GM18507 (cell line): ENCODE results near the gene STK11IP.

ENCODE experiments used
- DNase-seq: peaks from one replicate; pipeline ENCODE4 v3.0.0; 2011; ENCODE audit warnings: low read depth; ENCODE audit not compliant: insufficient read length; ENCODE audit errors: extremely low spot score
- FAIRE-seq: peaks from 2 replicates; lab custom pipeline; 2011; peaks lifted over from hg19 to GRCh38; lab: Jason Lieb, UNC

The STK11IP gene

DNA sequence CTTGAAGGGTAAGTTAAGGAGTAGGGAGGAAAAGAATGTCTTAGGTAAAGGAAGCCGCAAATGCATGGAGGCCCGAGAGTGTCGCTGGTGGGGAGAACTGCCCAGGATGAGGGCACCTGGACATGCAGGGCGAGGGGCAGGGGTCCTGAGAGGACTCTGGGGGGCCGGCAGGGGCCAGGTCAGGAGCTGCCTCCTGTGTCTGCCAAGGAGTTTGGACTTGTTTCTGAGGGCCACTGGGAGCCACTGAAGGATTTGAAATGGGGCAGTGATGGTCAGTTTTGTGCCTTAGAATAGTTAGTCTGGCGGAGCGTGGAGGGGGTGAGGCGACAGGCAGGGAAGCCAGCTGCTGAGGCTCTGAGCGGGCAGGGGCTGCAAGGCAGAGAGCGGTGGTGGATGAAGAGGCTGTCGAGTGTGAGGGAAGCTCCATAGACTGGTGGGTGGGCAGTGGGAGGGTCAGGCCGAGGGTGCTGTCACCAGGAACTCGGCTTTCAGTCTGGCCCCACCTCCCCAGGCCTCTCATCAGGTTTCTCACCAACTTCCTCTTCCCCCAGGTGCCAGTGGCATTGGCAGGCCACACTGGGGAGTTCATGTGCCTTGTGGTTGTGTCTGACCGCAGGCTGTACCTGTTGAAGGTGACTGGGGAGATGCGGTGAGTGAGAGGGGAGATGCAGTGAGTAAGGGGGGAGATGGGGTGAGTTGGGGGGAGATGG is 15.1 kb downstream of the STK11IP start:
- FAIRE-seq: no peak

DNA sequence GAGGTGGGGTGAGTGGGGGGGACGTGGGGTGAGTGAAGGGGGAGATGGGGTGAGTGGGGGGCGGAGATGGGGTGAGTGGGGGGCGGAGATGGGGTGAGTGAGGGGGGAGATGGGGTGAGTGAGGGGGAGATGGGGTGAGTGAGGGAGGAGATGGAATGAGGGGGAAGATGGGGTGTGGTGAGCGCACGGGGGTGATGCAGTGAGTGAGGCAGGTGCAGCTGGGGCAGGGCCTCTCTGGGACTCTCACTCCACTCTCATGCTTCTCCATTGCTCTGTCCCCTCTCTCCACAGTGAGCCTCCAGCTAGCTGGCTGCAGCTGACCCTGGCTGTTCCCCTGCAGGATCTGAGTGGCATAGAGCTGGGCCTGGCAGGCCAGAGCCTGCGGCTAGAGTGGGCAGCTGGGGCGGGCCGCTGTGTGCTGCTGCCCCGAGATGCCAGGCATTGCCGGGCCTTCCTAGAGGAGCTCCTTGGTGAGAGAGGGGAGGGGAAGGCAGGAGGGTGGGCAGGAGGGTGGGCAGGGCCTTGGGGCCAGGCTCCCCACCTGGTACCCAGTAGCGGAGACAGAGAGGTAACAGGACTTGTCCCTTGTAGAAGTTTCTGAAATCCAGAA is 15.9 kb downstream of the STK11IP start:
- DNase-seq: no peak
- FAIRE-seq: no peak

More for the DNA sequence above, 15.1 kb downstream of the STK11IP start:
- no peak for DNase-seq

DNA sequence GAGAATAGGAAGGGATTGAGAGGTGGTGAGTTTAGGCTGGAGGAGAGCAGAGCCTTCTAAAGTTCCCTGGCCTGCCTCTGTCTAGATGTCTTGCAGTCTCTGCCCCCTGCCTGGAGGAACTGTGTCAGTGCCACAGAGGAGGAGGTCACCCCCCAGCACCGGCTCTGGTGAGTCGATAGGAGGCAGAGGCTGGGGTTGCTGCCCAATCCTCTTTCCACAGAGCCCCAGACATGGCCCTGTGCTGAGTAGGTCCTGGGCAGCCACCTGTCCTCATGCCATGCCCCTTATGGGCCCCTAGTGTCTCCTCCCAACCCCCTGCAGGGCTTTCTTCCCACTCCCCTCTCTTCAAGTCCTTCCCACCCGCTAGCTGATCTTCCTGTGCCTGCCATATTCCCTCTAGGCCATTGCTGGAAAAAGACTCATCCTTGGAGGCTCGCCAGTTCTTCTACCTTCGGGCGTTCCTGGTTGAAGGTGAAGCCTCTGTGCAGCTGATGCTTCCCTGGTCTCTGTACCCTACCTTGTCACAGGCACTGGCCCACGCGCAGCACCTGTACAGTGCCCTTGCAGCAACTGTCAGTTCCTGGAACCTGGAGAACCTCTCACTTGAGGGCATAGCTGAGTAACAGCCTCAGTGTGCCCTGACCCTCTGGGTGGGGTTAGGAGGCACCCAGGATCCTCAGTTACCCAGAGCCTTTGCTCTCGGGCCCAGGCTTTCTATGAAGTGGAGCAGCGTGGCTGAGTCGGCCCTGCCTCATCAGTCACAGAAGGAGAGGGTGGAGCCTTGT is 16.6 kb downstream of the STK11IP start:
- DNase-seq (no peak), FAIRE-seq (no peak)

DNA sequence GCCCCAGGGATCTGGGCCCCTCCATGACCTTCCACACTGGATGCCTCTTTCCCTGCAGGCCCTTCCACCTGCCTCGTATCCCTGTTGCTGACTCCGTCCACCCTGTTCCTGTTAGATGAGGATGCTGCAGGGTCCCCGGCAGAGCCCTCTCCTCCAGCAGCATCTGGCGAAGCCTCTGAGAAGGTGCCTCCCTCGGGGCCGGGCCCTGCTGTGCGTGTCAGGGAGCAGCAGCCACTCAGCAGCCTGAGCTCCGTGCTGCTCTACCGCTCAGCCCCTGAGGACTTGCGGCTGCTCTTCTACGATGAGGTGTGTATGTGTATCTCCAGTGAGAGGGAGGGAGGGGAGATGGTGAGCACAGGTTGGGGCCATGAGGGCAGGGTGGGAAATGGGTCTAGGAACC is 17.4 kb downstream of the STK11IP start:
- DNase-seq (no peak), FAIRE-seq (no peak)

DNA sequence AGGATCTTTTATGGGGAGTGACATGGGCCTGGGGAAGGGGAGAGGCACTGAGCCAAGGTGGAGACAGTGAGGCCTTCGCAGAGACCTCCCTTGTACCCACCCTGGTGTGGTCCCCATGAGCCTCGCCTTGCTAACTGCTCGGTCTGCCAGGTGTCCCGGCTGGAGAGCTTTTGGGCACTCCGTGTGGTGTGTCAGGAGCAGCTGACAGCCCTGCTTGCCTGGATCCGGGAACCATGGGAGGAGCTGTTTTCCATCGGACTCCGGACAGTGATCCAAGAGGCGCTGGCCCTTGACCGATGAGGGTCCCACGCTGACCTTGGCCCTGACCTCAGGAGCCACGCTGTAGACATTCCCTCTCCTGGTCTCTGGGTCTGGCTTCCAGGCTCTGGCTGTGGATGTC is 18.2 kb downstream of the STK11IP start:
- FAIRE-seq: no peak
- DNase-seq: no peak

DNA sequence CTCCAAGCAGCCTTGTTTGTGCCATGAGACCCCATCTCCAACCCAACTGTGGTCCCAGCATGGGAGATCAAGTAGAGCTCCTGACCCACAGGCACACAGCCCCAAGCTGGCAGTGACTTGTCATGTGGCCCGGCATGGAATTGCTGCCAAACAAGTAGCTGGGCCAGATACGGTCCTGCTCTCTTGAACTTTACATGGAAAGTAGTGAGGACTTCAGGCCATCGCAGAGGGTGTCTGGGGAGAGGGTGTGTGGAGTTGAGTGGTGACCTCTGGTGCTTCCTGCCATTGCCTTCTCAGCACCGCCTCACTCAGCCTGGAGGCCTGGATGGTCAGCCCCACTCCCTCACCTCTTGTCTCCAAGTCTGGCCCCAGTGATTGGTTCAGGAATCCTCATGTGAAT is 18.9 kb downstream of the STK11IP start:
- no peak for FAIRE-seq

DNA sequence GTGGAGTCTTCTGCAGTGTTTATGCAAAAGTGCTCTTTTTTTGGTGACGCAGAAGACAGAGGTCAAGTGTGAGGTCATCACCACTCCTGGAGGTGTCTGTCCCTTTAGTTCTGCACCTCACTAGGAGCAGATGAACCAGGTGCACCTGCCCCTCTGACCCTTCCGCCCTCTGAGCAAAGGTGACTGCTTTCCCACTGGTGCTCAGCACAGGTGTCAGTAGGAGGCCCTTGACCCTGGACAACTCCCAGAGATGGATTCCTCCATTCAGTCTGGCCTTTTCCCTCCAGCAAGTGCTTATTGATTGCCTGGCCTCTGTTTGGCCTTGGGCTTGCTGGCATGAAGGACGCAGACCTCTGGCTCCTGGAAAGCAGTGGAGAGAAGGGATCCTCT is 21.1 kb downstream of the STK11IP start:
- DNase-seq (no peak), FAIRE-seq (no peak)

More for the DNA sequence above, 18.9 kb downstream of the STK11IP start:
- no peak for DNase-seq

DNA sequence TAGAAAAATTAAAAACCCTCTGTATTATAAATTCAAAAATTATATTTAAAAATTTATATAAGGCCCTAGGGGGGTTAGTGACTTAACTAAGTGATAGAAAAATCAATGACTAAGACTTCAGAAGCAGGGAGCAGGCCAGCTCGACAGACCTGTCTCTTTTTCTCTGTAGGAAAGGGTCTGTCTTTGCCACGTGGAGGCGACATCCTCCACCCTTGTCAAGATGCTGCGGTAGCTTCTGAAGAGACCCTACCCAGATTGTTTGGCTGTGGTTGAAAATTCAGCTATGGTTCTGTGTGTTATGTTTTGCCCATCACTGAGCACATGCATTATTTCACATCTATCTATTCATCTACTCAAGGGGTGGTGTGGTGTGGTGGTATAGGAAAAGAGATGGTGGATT is 21.6 kb downstream of the STK11IP start:
- no peak for FAIRE-seq
- DNase-seq: no peak

DNA sequence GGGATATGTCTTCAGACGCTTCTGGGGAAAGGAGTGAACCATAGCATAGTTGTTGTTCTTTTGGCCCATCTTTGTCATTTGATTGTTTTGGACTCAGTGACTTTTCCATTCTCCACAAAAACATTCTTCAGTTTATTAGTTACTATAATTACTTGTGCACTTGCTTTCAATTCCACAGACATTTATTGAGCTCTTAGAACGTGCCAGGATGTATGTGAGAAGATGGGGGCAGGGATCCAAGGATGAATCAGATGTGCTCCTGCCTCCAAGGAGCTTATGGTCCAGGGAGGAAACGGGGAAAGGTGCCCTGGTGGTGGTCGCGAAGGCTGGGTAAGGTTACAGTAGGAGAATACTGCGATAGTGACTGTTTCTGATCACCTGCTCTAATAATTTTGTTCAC is 22.9 kb downstream of the STK11IP start:
- no peak for FAIRE-seq
- no peak for DNase-seq

DNA sequence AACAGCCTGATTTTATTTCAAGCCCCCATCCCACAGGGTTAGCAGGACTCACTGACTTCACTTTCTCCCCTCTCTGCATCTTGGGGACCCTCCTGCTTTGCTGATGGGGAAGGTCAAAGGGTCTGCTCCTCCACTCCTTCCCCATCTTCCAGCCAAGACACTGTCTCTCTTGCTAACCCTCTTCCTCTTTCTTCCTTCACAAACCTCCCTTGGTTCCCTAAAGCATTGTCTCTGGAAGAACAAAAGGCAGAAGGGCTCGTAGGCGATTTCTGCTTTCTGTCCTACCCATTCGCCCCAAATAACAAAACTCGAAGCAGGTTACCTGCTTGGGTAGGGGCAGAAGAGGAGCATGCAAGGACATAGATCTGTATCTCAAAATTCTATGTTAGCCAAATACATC is 24.3 kb downstream of the STK11IP start:
- DNase-seq: no peak

DNA sequence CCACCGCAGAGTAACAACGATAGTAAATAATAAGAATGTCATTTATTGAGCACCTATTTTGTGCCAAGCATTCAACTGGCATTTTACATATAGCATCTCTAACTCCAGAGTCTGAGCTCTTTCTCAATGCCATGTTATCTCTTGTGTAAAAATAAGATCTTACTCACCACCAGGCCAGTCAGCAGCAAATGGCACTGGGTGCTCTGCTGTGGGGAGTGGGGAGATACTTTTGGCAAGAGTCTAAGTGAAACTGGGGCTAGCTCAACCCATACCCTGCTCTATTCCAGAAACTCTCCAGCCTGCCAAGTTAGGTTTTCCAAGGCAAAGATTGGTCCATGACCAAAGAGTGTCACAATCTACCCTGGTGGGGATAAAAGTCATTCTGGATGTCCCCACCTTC is 24.8 kb downstream of the STK11IP start:
- FAIRE-seq (no peak), DNase-seq (no peak)

More for the DNA sequence above, 24.3 kb downstream of the STK11IP start:
- no peak for FAIRE-seq

DNA sequence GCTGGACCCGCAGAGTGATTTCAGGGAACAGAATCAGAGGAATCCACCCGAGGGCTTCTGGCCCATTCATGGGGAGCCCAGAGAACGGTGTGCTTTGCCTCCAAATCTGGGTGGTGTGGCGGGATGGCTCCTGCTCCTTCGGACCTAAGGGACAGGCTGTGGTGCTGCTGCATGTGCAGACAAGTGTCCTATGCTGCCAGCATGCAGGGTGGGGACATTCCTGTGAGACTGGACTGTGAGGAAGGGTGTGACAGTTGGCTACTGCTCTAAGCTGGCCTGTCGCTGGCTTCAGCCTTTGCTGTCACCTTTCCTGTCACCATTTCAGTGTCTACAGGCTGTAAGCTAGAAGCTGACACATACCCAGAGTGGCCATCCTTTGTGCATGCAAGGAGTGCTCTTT is 26.9 kb downstream of the STK11IP start:
- no peak for FAIRE-seq
- no peak for DNase-seq

DNA sequence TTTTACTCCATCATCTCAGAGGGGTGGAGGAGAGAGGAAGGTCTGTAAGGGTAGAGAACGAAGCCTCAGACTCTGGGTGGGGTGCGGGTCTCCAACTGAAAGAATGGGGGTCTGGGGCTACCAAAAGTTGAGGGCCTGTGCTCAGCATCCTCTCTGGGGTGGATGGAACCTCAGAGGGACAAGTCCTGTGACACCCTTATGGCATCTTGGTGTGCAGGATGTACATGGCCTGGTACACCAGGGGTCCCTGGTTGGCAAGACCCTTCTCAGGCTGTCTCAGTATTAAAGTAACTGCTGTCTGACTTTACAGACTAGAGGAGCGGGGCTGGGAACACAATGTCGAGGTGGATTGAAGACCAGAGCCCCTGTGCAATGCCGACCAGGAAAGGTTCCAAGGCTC is 27.5 kb downstream of the STK11IP start:
- no peak for FAIRE-seq

DNA sequence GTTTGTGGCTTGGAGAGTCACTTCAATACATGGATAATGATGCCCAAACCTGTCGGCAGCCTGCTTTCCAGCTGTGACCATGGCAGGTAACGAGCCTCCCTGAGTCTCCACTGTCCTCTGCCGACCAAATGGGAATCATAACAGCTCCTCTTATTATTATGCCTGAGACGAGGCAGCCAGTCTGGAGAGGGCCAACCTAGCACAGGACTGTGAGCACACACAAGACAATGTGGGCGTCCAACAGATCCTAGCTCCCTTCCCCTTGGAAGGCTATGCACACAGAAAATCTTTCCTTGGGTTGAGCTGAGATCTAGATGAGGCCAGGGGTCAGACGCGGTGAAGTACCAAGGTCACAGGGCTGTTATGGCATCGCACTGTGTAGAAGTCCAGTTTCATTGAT is 28.9 kb downstream of the STK11IP start:
- DNase-seq (no peak), FAIRE-seq (no peak)

More for the DNA sequence above, 27.5 kb downstream of the STK11IP start:
- no peak for DNase-seq

DNA sequence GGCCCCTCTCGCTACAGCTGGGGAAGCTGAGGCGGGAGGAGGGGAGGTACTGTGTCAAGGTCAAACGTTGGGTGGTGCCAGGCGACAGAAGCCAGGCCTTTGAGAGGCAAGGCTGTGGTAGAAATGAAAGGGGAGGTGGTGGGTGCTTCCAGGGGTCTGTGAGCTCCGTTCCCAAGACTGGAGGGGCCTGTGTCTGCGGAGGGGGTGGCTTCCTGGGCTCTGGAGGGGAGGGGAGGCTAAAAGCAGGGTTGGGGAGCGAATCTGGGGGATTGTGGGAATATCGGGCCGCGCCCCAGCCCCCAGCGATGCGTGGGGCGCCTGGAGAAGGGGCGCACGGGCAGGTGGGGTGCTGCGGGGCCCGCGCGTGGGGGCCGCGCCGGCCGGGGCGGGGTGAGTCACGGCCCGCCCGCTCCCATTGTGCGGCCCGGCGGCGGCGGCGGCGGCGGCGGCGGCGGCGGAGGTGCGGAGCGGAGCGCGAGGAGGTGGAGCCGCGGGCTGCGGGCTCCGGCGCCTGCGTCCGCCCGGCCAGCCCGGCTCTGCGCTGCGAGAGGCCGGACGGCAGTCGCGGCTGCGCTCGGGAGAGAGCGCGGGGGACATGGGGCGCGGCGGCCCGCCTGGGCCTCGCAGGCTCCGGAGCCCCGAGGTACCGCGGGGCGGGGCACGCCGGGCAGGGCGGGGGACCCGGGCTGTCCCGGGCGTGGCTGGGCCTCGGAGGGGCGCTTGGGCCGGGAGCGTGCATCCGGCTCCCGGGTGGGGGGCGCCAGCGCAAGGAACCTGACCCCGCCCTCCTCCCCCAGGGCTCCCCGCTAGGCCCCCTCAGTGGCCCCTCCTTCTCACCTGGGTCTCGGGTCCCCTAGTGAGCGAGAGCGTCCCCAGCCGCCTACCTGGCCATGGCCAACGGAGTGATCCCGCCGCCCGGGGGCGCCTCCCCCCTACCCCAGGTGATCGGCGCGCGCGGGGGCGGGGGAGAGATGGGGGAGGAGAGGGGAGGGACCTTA is 29.7 kb downstream of the STK11IP start, which contains the start of gene SLC4A3:
SLC4A3 (plus strand) TSS at position 528 of the 998 bp plus-strand sequence; CDS start at position 891, 363 bp downstream.
- FAIRE-seq (no peak), DNase-seq (no peak)

DNA sequence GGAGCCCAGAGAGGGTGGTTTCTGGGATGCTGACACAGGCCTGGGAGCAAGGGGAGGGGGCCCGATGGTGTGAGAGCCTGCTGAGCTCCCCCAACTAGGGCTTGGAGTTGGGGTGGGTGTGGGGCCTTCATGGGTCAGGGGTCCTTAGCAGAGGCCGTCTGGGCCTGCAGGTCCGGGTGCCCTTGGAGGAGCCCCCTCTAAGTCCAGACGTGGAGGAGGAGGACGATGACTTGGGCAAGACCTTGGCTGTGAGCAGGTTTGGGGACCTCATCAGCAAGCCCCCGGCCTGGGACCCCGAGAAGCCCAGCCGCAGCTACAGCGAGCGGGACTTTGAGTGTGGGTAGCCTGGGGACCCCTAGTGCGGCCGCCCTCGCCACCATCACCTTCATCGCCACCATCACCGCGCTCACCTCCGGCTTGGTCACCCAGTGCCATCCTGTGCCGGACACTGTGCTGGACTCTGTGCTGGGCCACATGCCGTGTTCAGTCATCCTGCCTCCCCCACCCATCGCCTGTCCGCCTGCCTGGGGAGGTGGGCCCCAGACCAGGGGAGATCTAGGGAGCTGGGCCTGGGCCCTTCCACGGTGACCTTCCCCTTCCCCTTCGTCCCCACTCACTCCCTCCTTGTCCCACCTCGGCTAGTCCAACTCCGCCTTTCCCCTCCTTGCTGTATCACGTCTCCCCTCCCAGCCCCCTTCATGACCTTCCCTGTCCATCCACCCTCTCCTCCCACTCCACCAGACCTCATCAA is 30.8 kb downstream of the STK11IP start:
- no peak for FAIRE-seq
- no peak for DNase-seq

DNA sequence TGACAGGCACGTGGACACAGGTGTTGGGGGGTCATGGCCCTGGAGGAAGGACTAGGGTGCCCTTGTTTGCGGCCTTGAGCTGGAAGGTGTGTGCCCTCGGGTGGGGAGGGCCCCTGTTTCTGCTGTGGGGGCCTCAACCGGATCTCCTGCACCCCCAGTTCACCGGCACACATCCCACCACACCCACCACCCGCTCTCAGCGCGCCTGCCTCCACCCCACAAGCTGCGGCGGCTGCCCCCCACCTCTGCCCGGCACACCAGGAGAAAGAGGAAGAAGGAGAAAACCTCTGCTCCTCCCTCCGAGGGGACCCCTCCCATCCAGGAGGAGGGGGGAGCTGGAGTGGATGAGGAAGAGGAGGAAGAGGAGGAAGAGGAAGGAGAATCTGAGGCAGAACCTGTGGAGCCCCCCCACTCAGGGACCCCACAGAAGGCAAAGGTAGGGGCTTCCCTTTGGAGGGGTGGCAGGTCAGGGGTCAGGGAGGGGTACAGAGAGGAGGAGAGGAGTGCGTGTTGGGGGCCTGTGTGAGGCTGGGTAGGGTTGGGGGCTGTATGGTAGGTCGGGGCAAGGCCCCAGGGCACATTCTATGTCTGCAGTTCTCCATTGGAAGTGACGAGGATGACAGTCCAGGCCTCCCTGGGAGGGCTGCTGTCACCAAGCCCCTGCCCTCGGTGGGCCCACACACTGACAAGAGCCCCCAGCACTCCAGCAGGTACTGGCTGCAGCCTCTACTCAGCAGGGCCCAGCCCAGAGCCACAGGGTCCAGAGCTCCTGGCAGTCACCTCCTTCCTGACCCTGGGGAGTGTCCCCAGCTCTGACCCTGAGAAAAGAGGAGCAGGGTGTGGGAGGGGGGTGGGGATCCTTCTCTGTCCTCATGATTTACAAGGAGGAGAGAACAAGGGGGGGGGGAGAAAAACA is 31.6 kb downstream of the STK11IP start:
- no peak for DNase-seq
- FAIRE-seq: no peak
